Neural progenitor cell (in vitro differentiated cells): ENCODE measurements around the gene ARPIN. TPM values are rescaled to one million over a fixed set of nuclear protein-coding genes. Genes with fewer than 3 reads are reported as not detected.

ENCODE experiments used
- DNase-seq: peaks from one replicate; pipeline ENCODE4 v3.0.0-alpha.2; 2016; ENCODE audit warnings: low spot score
- H2AFZ ChIP-seq: fragments of 200-600 bp; sonication (generic); replicated peaks from 2 replicates; pipeline ENCODE4 v1.6.1; 2016; ENCODE audit warnings: antibody characterized with exemption
- H3F3A ChIP-seq: fragments of 200-600 bp; sonication (generic); 2 replicates; pipeline ENCODE4 v1.6.1; 2016; ENCODE audit warnings: antibody characterized with exemption, low read depth
- H3K27ac ChIP-seq: fragments of 200-600 bp; sonication (generic); 2 replicates; pipeline ENCODE4 v1.5.1; 2016; ENCODE audit warnings: mild to moderate bottlenecking
- H3K27me3 ChIP-seq: fragments of 200-600 bp; sonication (generic); 2 replicates; pipeline ENCODE4 v1.6.1; 2016; ENCODE audit warnings: mild to moderate bottlenecking, moderate library complexity
- H3K36me3 ChIP-seq: fragments of 200-600 bp; sonication (generic); 2 replicates; pipeline ENCODE4 v1.5.1; 2016
- H3K4me1 ChIP-seq: fragments of 200-600 bp; sonication (generic); 2 replicates; pipeline ENCODE4 v1.6.1; 2016; ENCODE audit warnings: mixed run types
- H3K4me2 ChIP-seq: fragments of 200-600 bp; sonication (generic); 2 replicates; pipeline ENCODE4 v1.6.1; 2016
- H3K4me3 ChIP-seq: fragments of 200-600 bp; sonication (generic); 2 replicates; pipeline ENCODE4 v1.5.1; 2016
- H3K79me2 ChIP-seq: fragments of 200-600 bp; sonication (generic); 2 replicates; pipeline ENCODE4 v1.6.1; 2016; ENCODE audit warnings: low read depth
- H3K9ac ChIP-seq: fragments of 200-600 bp; sonication (generic); 2 replicates; pipeline ENCODE4 v1.6.1; 2016
- H3K9me3 ChIP-seq: fragments of 200-600 bp; sonication (generic); 2 replicates; pipeline ENCODE4 v1.5.1; 2016; ENCODE audit warnings: low read depth
- H4K20me1 ChIP-seq: fragments of 200-600 bp; sonication (generic); 2 replicates; pipeline ENCODE4 v1.6.1; 2016; ENCODE audit warnings: low read depth
- H3K27ac Mint-ChIP-seq: 3 replicates; pipeline ENCODE4 v1.8.0; 2021; ENCODE audit warnings: mixed read lengths
- H3K27me3 Mint-ChIP-seq: 2 replicates; pipeline ENCODE4 v1.8.0; 2022; ENCODE audit warnings: low read depth, mild to moderate bottlenecking, inconsistent platforms, moderate library complexity, mixed read lengths; ENCODE audit not compliant: insufficient read depth
- H3K36me3 Mint-ChIP-seq: 3 replicates; pipeline ENCODE4 v1.8.0; 2021; ENCODE audit warnings: mixed read lengths
- H3K4me1 Mint-ChIP-seq: 3 replicates; pipeline ENCODE4 v1.8.0; 2021; ENCODE audit warnings: mixed read lengths
- H3K4me3 Mint-ChIP-seq: 3 replicates; pipeline ENCODE4 v1.8.0; 2021; ENCODE audit warnings: mild to moderate bottlenecking, moderate library complexity, mixed read lengths
- H3K9me3 Mint-ChIP-seq: 3 replicates; pipeline ENCODE4 v1.8.0; 2020; ENCODE audit warnings: mixed read lengths
- CTCF ChIP-seq: fragments of 200-600 bp; sonication (generic); IDR thresholded peaks from 2 replicates; pipeline ENCODE4 v1.5.1; 2017; ENCODE audit warnings: antibody characterized with exemption, mild to moderate bottlenecking
- EZH2 ChIP-seq: fragments of 200-600 bp; sonication (generic); IDR thresholded peaks from 2 replicates; pipeline ENCODE4 v1.6.1; 2017; ENCODE audit warnings: antibody characterized with exemption, mild to moderate bottlenecking, moderate library complexity
- EZH2phosphoT487 ChIP-seq: fragments of 200-600 bp; sonication (generic); IDR thresholded peaks from 2 replicates; pipeline ENCODE4 v1.6.1; 2017; ENCODE audit warnings: antibody characterized with exemption
- total RNA-seq: library from RNA; depleted of rRNA; stranded (reverse); fragments of >200 nt; gene quantifications from 2 replicates; pipeline ENCODE4 v1.2.3, GENCODE V29; 2015; ENCODE audit warnings: low replicate concordance

ARPIN gene
- total RNA-seq, 1 donor from 2014 or later, result 5.9 TPM

GRCh38 chr15:89910891-89911626 lies 1.7 kb downstream of the ARPIN start:
- peak overlapping the region; percentile 85 for H3K4me3 Mint-ChIP-seq
- no peaks in the 10 kb centered on the region for H3K27me3 ChIP-seq
- no peak overlapping the region for H3K27ac ChIP-seq
- DNase-seq, result no peak
- H3F3A ChIP-seq, result peaks cover 9% of the 10 kb centered on the region
- no peaks in the 10 kb centered on the region for H4K20me1 ChIP-seq
- no peak overlapping the region for H3K4me2 ChIP-seq
- no peaks in the 10 kb centered on the region for H3K79me2 ChIP-seq
- no peak overlapping the region for H2AFZ ChIP-seq
- H3K9me3 ChIP-seq, result no peaks in the 10 kb centered on the region
- peaks cover 10% of the 10 kb centered on the region for H3K27me3 Mint-ChIP-seq
- peaks cover 19% of the 10 kb centered on the region for H3K4me1 Mint-ChIP-seq
- no peak overlapping the region for H3K9ac ChIP-seq
- H3K36me3 ChIP-seq, result no peaks in the 10 kb centered on the region
- no peak overlapping the region for H3K27ac Mint-ChIP-seq
- no peaks in the 10 kb centered on the region for H3K9me3 Mint-ChIP-seq
- no peak for TF ChIP-seq EZH2
- no peak for TF ChIP-seq CTCF
- no peak for TF ChIP-seq EZH2phosphoT487
- peaks cover 16% of the 10 kb centered on the region for H3K4me1 ChIP-seq
- no peak overlapping the region for H3K4me3 ChIP-seq
- peaks cover 6% of the 10 kb centered on the region for H3K36me3 Mint-ChIP-seq

- peaks cover 9% of the 10 kb centered on the region for H3F3A ChIP-seq
- H4K20me1 ChIP-seq, result no peaks in the 10 kb centered on the region
- no peaks in the 10 kb centered on the region for H3K36me3 ChIP-seq
- TF ChIP-seq CTCF (no peak), EZH2phosphoT487 (no peak), EZH2 (no peak)
- H2AFZ ChIP-seq, result no peak overlapping the region
- DNase-seq, result no peak
- no peak overlapping the region for H3K4me2 ChIP-seq
- H3K9me3 Mint-ChIP-seq, result no peaks in the 10 kb centered on the region
- H3K9ac ChIP-seq, result no peak overlapping the region
- H3K4me3 ChIP-seq, result no peak overlapping the region
- H3K9me3 ChIP-seq, result no peaks in the 10 kb centered on the region
- H3K4me3 Mint-ChIP-seq, result no peak overlapping the region
- peaks cover 7% of the 10 kb centered on the region for H3K27me3 Mint-ChIP-seq
- peaks cover 15% of the 10 kb centered on the region for H3K4me1 ChIP-seq
- no peak overlapping the region for H3K27ac ChIP-seq
- peaks cover 12% of the 10 kb centered on the region for H3K36me3 Mint-ChIP-seq
- H3K27me3 ChIP-seq, result no peaks in the 10 kb centered on the region
- H3K79me2 ChIP-seq, result no peaks in the 10 kb centered on the region
- no peak overlapping the region for H3K27ac Mint-ChIP-seq
- H3K4me1 Mint-ChIP-seq, result peaks cover 16% of the 10 kb centered on the region
These were observed 3.1 kb downstream of the ARPIN start for GRCh38 chr15:89909611-89910010.

- DNase-seq, result no peak
- peaks cover 9% of the 10 kb centered on the region for H3K4me1 ChIP-seq
- TF ChIP-seq EZH2, result no peak
- TF ChIP-seq EZH2phosphoT487, result no peak
- no peak for TF ChIP-seq CTCF
- no peaks in the 10 kb centered on the region for H3K9me3 Mint-ChIP-seq
- peaks cover 11% of the 10 kb centered on the region for H3K27me3 Mint-ChIP-seq
- no peaks in the 10 kb centered on the region for H4K20me1 ChIP-seq
- H3K4me1 Mint-ChIP-seq, result peaks cover 12% of the 10 kb centered on the region
- no peak overlapping the region for H3K9ac ChIP-seq
- H2AFZ ChIP-seq, result no peak overlapping the region
- H3K9me3 ChIP-seq, result no peaks in the 10 kb centered on the region
- H3K27me3 ChIP-seq, result no peaks in the 10 kb centered on the region
- H3K4me3 Mint-ChIP-seq, result no peak overlapping the region
- no peak overlapping the region for H3K4me2 ChIP-seq
- H3K36me3 ChIP-seq, result no peaks in the 10 kb centered on the region
- H3F3A ChIP-seq, result peaks cover 5% of the 10 kb centered on the region
- H3K36me3 Mint-ChIP-seq, result peaks cover 12% of the 10 kb centered on the region
- H3K4me3 ChIP-seq, result no peak overlapping the region
- no peak overlapping the region for H3K27ac Mint-ChIP-seq
- no peaks in the 10 kb centered on the region for H3K79me2 ChIP-seq
- H3K27ac ChIP-seq, result no peak overlapping the region
These were observed 4.5 kb downstream of the ARPIN start for GRCh38 chr15:89908226-89908625.
